DOHH2 (cell line): ENCODE results near the gene CHD3.
A peak's percentile ranks its signal among the peaks of the same experiment; 100 is the strongest.

Experiments
- H3F3A ChIP-seq: fragments of 200-600 bp; sonication (generic), shearing (Covaris generic); 2 replicates; pipeline ENCODE4 v1.6.0; 2016; ENCODE audit warnings: antibody characterized with exemption, mild to moderate bottlenecking; ENCODE audit not compliant: control insufficient read depth, insufficient read depth
- H3K27ac ChIP-seq: fragments of 200-600 bp; sonication (generic); 2 replicates; pipeline ENCODE4 v1.5.1; 2014; ENCODE audit warnings: low read depth, mild to moderate bottlenecking, low read length, moderate library complexity
- H3K27me3 ChIP-seq: fragments of 200-600 bp; sonication (generic); 2 replicates; pipeline ENCODE4 v1.6.1; 2014; ENCODE audit warnings: mild to moderate bottlenecking, low read length, mixed read lengths; ENCODE audit not compliant: control insufficient read depth
- H3K36me3 ChIP-seq: fragments of 200-600 bp; sonication (generic); 2 replicates; pipeline ENCODE4 v1.6.1; 2014; ENCODE audit warnings: mild to moderate bottlenecking, low read length, moderate library complexity, mixed read lengths; ENCODE audit not compliant: control insufficient read depth
- H3K4me1 ChIP-seq: fragments of 200-600 bp; sonication (generic); 2 replicates; pipeline ENCODE4 v1.6.1; 2014; ENCODE audit warnings: mild to moderate bottlenecking, low read length, mixed read lengths; ENCODE audit not compliant: control insufficient read depth
- H3K4me2 ChIP-seq: fragments of 200-600 bp; sonication (generic); 2 replicates; pipeline ENCODE4 v1.6.0; 2014; ENCODE audit warnings: mild to moderate bottlenecking, low read length, moderate library complexity
- H3K4me3 ChIP-seq: fragments of 200-600 bp; sonication (generic); 2 replicates; pipeline ENCODE4 v1.5.1; 2014; ENCODE audit warnings: mild to moderate bottlenecking, low read length, mixed read lengths
- H3K79me2 ChIP-seq: fragments of 200-600 bp; sonication (generic); 2 replicates; pipeline ENCODE4 v1.6.1; 2014; ENCODE audit warnings: mild to moderate bottlenecking, low read length, mixed read lengths; ENCODE audit not compliant: control insufficient read depth
- H3K9me2 ChIP-seq: fragments of 200-600 bp; sonication (generic); replicated peaks from 2 replicates; pipeline ENCODE4 v1.6.1; 2014; ENCODE audit warnings: mild to moderate bottlenecking, low read length, mixed read lengths; ENCODE audit not compliant: control insufficient read depth
- H3K9me3 ChIP-seq: fragments of 200-600 bp; sonication (generic); 2 replicates; pipeline ENCODE4 v1.6.1; 2014; ENCODE audit warnings: antibody characterized with exemption, low read length, mixed read lengths; ENCODE audit not compliant: control insufficient read depth, insufficient read depth
- H4K20me1 ChIP-seq: fragments of 200-600 bp; sonication (generic); 2 replicates; pipeline ENCODE4 v1.6.0; 2014; ENCODE audit warnings: low read depth, mild to moderate bottlenecking, antibody characterized with exemption, low read length, moderate library complexity; ENCODE audit not compliant: control insufficient read depth, insufficient read depth
- CTCF ChIP-seq: fragments of 200-600 bp; sonication (generic); IDR thresholded peaks from one replicate; pipeline ENCODE4 v1.5.1; 2014; ENCODE audit warnings: antibody characterized with exemption, mild to moderate bottlenecking, low read depth, low read length; ENCODE audit not compliant: poor library complexity, severe bottlenecking
- EZH2phosphoT487 ChIP-seq: fragments of 200-600 bp; sonication (generic); IDR thresholded peaks from 2 replicates; pipeline ENCODE4 v1.6.1; 2017; ENCODE audit warnings: borderline replicate concordance, mild to moderate bottlenecking, antibody characterized with exemption, low read length, moderate library complexity, mixed read lengths

CHD3 gene

GRCh38 chr17:7856811-7857712, 31.5 kb upstream of the CHD3 start, which contains the start of gene NAA38:
Gene NAA38, minus strand, starts transcription at chr17:7857559. Its CDS starts 96 bp downstream, at chr17:7857463.
- Histone ChIP-seq H3K36me3 (peaks cover 74% of the 10 kb centered on the region), H3K27ac (peak within 1 kb of the TSS; percentile 83), H3K9me3 (no peaks in the 10 kb centered on the region), H3K4me1 (peaks cover 34% of the 10 kb centered on the region), H3K9me2 (no peaks in the 10 kb centered on the region), H3K79me2 (peaks cover 64% of the 10 kb centered on the region), H4K20me1 (peaks cover 7% of the 10 kb centered on the region; the same call in 1 of the 2 replicates), H3K27me3 (no peaks in the 10 kb centered on the region), H3K4me2 (peak within 1 kb of the TSS; percentile 99), H3K4me3 (peak within 1 kb of the TSS; percentile 99), H3F3A (peaks cover 20% of the 10 kb centered on the region)
- TF ChIP-seq EZH2phosphoT487 (no peak), CTCF (peak; percentile 49)

GRCh38 chr17:7857713-7858521, 30.7 kb upstream of the CHD3 start, which contains the start of gene CYB5D1:
Gene CYB5D1, plus strand, starts transcription at chr17:7858003. Its CDS starts 132 bp downstream, at chr17:7858135.
- Histone ChIP-seq H3K4me1 (peaks cover 35% of the 10 kb centered on the region), H3K27ac (peak within 1 kb of the TSS; percentile 83), H3K9me3 (no peaks in the 10 kb centered on the region), H3K36me3 (peaks cover 70% of the 10 kb centered on the region), H3K79me2 (peaks cover 59% of the 10 kb centered on the region), H3K27me3 (no peaks in the 10 kb centered on the region), H3K9me2 (no peaks in the 10 kb centered on the region), H3K4me3 (peak within 1 kb of the TSS; percentile 99), H3F3A (peaks cover 20% of the 10 kb centered on the region), H4K20me1 (peaks cover 2% of the 10 kb centered on the region; the same call in 1 of the 2 replicates), H3K4me2 (peak within 1 kb of the TSS; percentile 99)
- TF ChIP-seq EZH2phosphoT487 (no peak), CTCF (no peak)

GRCh38 chr17:7858522-7858810, 30.1 kb upstream of the CHD3 start:
- Histone ChIP-seq H3K9me3 (no peaks in the 10 kb centered on the region), H3K4me2 (peak overlapping the region; percentile 99), H4K20me1 (peaks cover 2% of the 10 kb centered on the region; the same call in 1 of the 2 replicates), H3F3A (peaks cover 20% of the 10 kb centered on the region), H3K9me2 (no peaks in the 10 kb centered on the region), H3K4me3 (peak overlapping the region; percentile 99), H3K4me1 (peaks cover 40% of the 10 kb centered on the region), H3K27ac (peak overlapping the region; percentile 83), H3K27me3 (no peaks in the 10 kb centered on the region), H3K79me2 (peaks cover 61% of the 10 kb centered on the region), H3K36me3 (peaks cover 72% of the 10 kb centered on the region)
- peak; percentile 47 for TF ChIP-seq CTCF
- TF ChIP-seq EZH2phosphoT487 = no peak
